Stimulated activated effector memory CD8-positive, alpha-beta T cell treated with anti-CD3 and anti-CD28 coated beads, Interleukin-12 subunit alpha, Interleukin-12 subunit beta, amount 100 ng/mL, for 72 hours (primary cell): Measurements from ENCODE around the gene RXRA.

Experiments used
- ATAC-seq: fragments of 150-1000 bp; cut with Tn5 transposase; 2 replicates; pipeline ENCODE4 v1.10.0; 2021
- DNase-seq, 2 donors: peaks; one replicate each; pipeline ENCODE4 v3.0.0; 2021 to 2022; ENCODE audit warnings: low spot score in 2 of 2
- H3K27ac Mint-ChIP-seq: one replicate; pipeline ENCODE4 v1.8.0; 2022; ENCODE audit warnings: mild to moderate bottlenecking, mixed read lengths
- H3K36me3 Mint-ChIP-seq: one replicate; pipeline ENCODE4 v1.8.0; 2022; ENCODE audit warnings: mild to moderate bottlenecking, mixed read lengths
- H3K4me1 Mint-ChIP-seq: one replicate; pipeline ENCODE4 v1.8.0; 2022; ENCODE audit warnings: mixed read lengths
- H3K4me3 Mint-ChIP-seq: one replicate; pipeline ENCODE4 v1.8.0; 2022; ENCODE audit warnings: mild to moderate bottlenecking, mixed read lengths
- H3K9me3 Mint-ChIP-seq: one replicate; pipeline ENCODE4 v1.8.0; 2022; ENCODE audit warnings: mixed read lengths

Gene RXRA

GRCh38 chr9:134402182-134402581 lies 75.9 kb downstream of the RXRA start:
- no peak overlapping the region for H3K27ac Mint-ChIP-seq
- no peaks in the 10 kb centered on the region for H3K9me3 Mint-ChIP-seq
- DNase-seq (no peak), ATAC-seq (no peak)
- no peak overlapping the region for H3K4me3 Mint-ChIP-seq
- peaks cover 56% of the 10 kb centered on the region for H3K36me3 Mint-ChIP-seq
- peaks cover 61% of the 10 kb centered on the region for H3K4me1 Mint-ChIP-seq

GRCh38 chr9:134403292-134403681 lies 77.0 kb downstream of the RXRA start:
- peaks cover 62% of the 10 kb centered on the region for H3K36me3 Mint-ChIP-seq
- H3K4me3 Mint-ChIP-seq = peak overlapping the region; percentile 64
- H3K9me3 Mint-ChIP-seq = no peaks in the 10 kb centered on the region
- H3K4me1 Mint-ChIP-seq = peaks cover 60% of the 10 kb centered on the region
- ATAC-seq (no peak), DNase-seq (no peak)
- peak overlapping the region; percentile 68 for H3K27ac Mint-ChIP-seq

GRCh38 chr9:134403682-134404301 lies 77.5 kb downstream of the RXRA start:
- Mint-ChIP-seq H3K36me3 (peaks cover 66% of the 10 kb centered on the region), H3K4me3 (peak overlapping the region; percentile 64), H3K27ac (peak overlapping the region; percentile 68), H3K9me3 (no peaks in the 10 kb centered on the region), H3K4me1 (peaks cover 62% of the 10 kb centered on the region)
- peak; percentile 31 for ATAC-seq
- no peak for DNase-seq

GRCh38 chr9:134404376-134405358 lies 78.4 kb downstream of the RXRA start:
- H3K4me3 Mint-ChIP-seq = peak overlapping the region; percentile 64
- ATAC-seq = no peak
- peaks cover 75% of the 10 kb centered on the region for H3K36me3 Mint-ChIP-seq
- DNase-seq = no peak
- H3K27ac Mint-ChIP-seq = peak overlapping the region; percentile 68
- H3K4me1 Mint-ChIP-seq = peaks cover 64% of the 10 kb centered on the region
- no peaks in the 10 kb centered on the region for H3K9me3 Mint-ChIP-seq

GRCh38 chr9:134405527-134405926 lies 79.3 kb downstream of the RXRA start:
- H3K4me3 Mint-ChIP-seq = peak overlapping the region; percentile 63
- ATAC-seq = no peak

GRCh38 chr9:134406366-134407120 lies 80.3 kb downstream of the RXRA start:
- peaks cover 85% of the 10 kb centered on the region for H3K36me3 Mint-ChIP-seq
- ATAC-seq (no peak), DNase-seq (no peak)
- peak overlapping the region; percentile 63 for H3K4me3 Mint-ChIP-seq
- H3K9me3 Mint-ChIP-seq = no peaks in the 10 kb centered on the region
- peak overlapping the region; percentile 91 for H3K27ac Mint-ChIP-seq
- peaks cover 70% of the 10 kb centered on the region for H3K4me1 Mint-ChIP-seq

More at GRCh38 chr9:134405527-134405926, 79.3 kb downstream of the RXRA start:
- H3K4me1 Mint-ChIP-seq = peaks cover 68% of the 10 kb centered on the region
- H3K27ac Mint-ChIP-seq = peak overlapping the region; percentile 70
- peaks cover 83% of the 10 kb centered on the region for H3K36me3 Mint-ChIP-seq
- H3K9me3 Mint-ChIP-seq = no peaks in the 10 kb centered on the region
- no peak for DNase-seq

GRCh38 chr9:134407121-134407779 lies 81.0 kb downstream of the RXRA start:
- Mint-ChIP-seq H3K9me3 (no peaks in the 10 kb centered on the region), H3K4me3 (peak overlapping the region; percentile 63), H3K36me3 (peaks cover 92% of the 10 kb centered on the region), H3K27ac (peak overlapping the region; percentile 91), H3K4me1 (peaks cover 70% of the 10 kb centered on the region)
- ATAC-seq (peak; percentile 91), DNase-seq (peak; percentile 63 to 83)

- H3K27ac Mint-ChIP-seq = peak overlapping the region; percentile 91
- H3K36me3 Mint-ChIP-seq = peaks cover 89% of the 10 kb centered on the region
- DNase-seq = no peak
- H3K4me1 Mint-ChIP-seq = peaks cover 66% of the 10 kb centered on the region
- peak overlapping the region; percentile 63 for H3K4me3 Mint-ChIP-seq
- H3K9me3 Mint-ChIP-seq = no peaks in the 10 kb centered on the region
- ATAC-seq = no peak
Measured at GRCh38 chr9:134408389-134408788, 82.1 kb downstream of the RXRA start.

- Mint-ChIP-seq H3K36me3 (peaks cover 89% of the 10 kb centered on the region), H3K4me3 (no peak overlapping the region)
Measured at GRCh38 chr9:134408939-134409737, 82.9 kb downstream of the RXRA start.

GRCh38 chr9:134410071-134410834 lies 84.0 kb downstream of the RXRA start:
- DNase-seq (no peak), ATAC-seq (no peak)
- Mint-ChIP-seq H3K27ac (no peak overlapping the region), H3K4me1 (peaks cover 51% of the 10 kb centered on the region), H3K36me3 (peaks cover 84% of the 10 kb centered on the region), H3K4me3 (no peak overlapping the region), H3K9me3 (no peaks in the 10 kb centered on the region)

More at GRCh38 chr9:134408939-134409737, 82.9 kb downstream of the RXRA start:
- H3K4me1 Mint-ChIP-seq = peaks cover 60% of the 10 kb centered on the region
- no peak overlapping the region for H3K27ac Mint-ChIP-seq
- ATAC-seq (no peak), DNase-seq (no peak)
- no peaks in the 10 kb centered on the region for H3K9me3 Mint-ChIP-seq

GRCh38 chr9:134410835-134411217 lies 84.6 kb downstream of the RXRA start:
- Mint-ChIP-seq H3K9me3 (no peaks in the 10 kb centered on the region), H3K4me3 (no peak overlapping the region), H3K27ac (peak overlapping the region; percentile 50), H3K4me1 (peaks cover 46% of the 10 kb centered on the region), H3K36me3 (peaks cover 84% of the 10 kb centered on the region)
- DNase-seq (no peak), ATAC-seq (no peak)

- Mint-ChIP-seq H3K4me3 (no peak overlapping the region), H3K4me1 (peaks cover 37% of the 10 kb centered on the region), H3K36me3 (peaks cover 82% of the 10 kb centered on the region), H3K27ac (peak overlapping the region; percentile 50), H3K9me3 (no peaks in the 10 kb centered on the region)
- DNase-seq = no peak
- no peak for ATAC-seq
Measured at GRCh38 chr9:134411440-134412297, 85.4 kb downstream of the RXRA start.

GRCh38 chr9:134412298-134412711 lies 86.0 kb downstream of the RXRA start:
- DNase-seq = no peak
- peaks cover 82% of the 10 kb centered on the region for H3K36me3 Mint-ChIP-seq
- no peak overlapping the region for H3K27ac Mint-ChIP-seq
- H3K4me3 Mint-ChIP-seq = no peak overlapping the region
- ATAC-seq = no peak
- peaks cover 31% of the 10 kb centered on the region for H3K4me1 Mint-ChIP-seq
- no peaks in the 10 kb centered on the region for H3K9me3 Mint-ChIP-seq
